ENCODE results near the gene WDR53.

DNA sequence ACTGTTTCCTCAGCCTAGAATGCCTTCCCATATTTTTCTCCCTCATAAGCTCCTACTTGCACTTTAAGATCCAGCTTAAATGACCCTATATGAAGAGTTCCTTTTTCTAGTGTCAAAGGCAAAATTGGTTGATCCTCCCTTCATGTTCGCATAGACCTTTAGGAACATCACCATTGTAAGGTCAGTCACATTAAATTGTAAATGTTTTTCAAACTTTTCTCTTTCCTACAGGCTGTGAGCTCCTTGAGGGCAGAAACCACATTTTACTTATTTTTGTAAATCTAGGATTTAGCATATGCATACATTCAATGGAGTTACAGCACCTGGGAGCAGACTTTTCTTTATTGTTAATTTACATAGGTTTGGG is 54.0 kb downstream of the WDR53 start:
- TF ChIP-seq, protein P1, sequence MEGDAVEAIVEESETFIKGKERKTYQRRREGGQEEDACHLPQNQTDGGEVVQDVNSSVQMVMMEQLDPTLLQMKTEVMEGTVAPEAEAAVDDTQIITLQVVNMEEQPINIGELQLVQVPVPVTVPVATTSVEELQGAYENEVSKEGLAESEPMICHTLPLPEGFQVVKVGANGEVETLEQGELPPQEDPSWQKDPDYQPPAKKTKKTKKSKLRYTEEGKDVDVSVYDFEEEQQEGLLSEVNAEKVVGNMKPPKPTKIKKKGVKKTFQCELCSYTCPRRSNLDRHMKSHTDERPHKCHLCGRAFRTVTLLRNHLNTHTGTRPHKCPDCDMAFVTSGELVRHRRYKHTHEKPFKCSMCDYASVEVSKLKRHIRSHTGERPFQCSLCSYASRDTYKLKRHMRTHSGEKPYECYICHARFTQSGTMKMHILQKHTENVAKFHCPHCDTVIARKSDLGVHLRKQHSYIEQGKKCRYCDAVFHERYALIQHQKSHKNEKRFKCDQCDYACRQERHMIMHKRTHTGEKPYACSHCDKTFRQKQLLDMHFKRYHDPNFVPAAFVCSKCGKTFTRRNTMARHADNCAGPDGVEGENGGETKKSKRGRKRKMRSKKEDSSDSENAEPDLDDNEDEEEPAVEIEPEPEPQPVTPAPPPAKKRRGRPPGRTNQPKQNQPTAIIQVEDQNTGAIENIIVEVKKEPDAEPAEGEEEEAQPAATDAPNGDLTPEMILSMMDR (IDR thresholded peaks at IDR 0.05 in 8 of 11, conservative IDR thresholded peaks at IDR 0.05 in 3 of 11) = no peak
- TF ChIP-seq POLR2A (IDR thresholded peaks at IDR 0.05) (no peak), POLR2AphosphoS5 (IDR thresholded peaks at IDR 0.05) (no peak)

Data from spleen (tissue), 7 donors.